AG09319 (cell line): Measurements from ENCODE around the gene CHSY1.

Experiments
- DNase-seq: peaks from one replicate; pipeline ENCODE4 v3.0.0-alpha.2; 2010; ENCODE audit warnings: low read depth; ENCODE audit errors: extremely low read depth
- TF ChIP-seq, protein P1 (sequence below): IDR thresholded peaks from 2 replicates; pipeline ENCODE4 v1.5.1; 2011; ENCODE audit warnings: low read depth, mild to moderate bottlenecking, inconsistent platforms, low read length, moderate library complexity

Gene CHSY1

DNA sequence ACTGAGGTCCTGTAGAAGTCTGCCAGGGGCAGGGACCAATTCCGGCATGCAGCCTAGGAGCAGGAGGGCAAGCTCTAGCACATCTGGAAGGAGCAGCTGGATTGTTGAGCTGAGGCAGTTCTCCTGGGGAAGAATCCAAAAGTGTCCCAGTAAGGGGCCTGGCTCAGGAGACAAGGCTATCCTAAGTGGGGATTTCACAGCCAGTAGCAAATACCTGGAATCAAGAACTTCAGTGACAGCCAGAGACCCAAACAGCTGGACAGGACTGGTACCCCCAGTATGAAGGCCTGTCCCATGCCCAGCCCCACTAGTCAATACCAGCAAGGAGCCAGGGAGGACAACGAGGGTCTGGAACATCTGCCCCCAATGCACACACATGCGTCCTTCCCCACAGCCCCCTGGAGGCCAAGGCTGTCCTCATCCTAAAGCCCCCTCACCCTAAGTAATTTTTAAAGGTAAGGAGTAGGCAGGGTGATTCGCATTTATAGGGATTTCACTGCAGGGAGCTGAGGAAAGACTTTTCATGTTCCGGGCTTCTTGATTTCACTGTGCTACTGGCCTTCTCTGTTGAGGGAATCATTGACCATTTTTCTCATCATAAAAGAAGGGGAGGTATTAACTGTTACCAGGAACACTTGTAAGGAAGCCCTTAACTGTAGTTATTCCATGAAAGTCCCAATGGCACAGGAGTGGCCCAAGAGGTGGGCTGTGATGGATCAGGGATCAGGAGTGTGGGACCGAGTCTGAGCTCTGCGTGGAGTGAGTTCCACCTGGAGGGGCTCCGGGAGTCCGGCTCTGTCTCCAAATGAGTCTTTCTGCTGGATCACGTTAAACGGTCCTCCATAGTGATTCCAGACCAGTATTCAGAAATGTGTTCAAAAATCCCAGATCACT is 2.6 kb upstream of the CHSY1 start:
- TF ChIP-seq, protein P1, sequence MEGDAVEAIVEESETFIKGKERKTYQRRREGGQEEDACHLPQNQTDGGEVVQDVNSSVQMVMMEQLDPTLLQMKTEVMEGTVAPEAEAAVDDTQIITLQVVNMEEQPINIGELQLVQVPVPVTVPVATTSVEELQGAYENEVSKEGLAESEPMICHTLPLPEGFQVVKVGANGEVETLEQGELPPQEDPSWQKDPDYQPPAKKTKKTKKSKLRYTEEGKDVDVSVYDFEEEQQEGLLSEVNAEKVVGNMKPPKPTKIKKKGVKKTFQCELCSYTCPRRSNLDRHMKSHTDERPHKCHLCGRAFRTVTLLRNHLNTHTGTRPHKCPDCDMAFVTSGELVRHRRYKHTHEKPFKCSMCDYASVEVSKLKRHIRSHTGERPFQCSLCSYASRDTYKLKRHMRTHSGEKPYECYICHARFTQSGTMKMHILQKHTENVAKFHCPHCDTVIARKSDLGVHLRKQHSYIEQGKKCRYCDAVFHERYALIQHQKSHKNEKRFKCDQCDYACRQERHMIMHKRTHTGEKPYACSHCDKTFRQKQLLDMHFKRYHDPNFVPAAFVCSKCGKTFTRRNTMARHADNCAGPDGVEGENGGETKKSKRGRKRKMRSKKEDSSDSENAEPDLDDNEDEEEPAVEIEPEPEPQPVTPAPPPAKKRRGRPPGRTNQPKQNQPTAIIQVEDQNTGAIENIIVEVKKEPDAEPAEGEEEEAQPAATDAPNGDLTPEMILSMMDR = no peak
- no peak for DNase-seq

DNA sequence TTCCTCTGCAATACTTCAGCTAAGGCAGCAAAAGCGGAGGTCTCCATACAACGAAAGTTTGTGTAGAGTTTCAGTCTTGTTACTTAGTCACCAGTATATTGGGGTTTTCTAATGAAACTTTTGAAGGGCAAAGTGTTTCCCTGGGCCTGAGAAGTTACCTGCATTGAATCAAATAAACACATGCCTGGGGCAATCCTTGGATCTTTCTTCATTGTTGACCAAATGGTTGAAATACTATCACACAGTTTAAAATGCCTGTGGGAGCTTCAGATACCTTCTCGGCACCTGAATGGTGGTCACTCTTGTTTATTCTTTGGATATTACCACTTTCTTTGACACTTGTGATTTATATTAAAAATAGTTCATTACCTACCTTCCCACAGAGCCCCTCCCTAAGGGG is 988 bp upstream of the CHSY1 start:
- no peak for DNase-seq
- TF ChIP-seq, protein P1 = no peak

DNA sequence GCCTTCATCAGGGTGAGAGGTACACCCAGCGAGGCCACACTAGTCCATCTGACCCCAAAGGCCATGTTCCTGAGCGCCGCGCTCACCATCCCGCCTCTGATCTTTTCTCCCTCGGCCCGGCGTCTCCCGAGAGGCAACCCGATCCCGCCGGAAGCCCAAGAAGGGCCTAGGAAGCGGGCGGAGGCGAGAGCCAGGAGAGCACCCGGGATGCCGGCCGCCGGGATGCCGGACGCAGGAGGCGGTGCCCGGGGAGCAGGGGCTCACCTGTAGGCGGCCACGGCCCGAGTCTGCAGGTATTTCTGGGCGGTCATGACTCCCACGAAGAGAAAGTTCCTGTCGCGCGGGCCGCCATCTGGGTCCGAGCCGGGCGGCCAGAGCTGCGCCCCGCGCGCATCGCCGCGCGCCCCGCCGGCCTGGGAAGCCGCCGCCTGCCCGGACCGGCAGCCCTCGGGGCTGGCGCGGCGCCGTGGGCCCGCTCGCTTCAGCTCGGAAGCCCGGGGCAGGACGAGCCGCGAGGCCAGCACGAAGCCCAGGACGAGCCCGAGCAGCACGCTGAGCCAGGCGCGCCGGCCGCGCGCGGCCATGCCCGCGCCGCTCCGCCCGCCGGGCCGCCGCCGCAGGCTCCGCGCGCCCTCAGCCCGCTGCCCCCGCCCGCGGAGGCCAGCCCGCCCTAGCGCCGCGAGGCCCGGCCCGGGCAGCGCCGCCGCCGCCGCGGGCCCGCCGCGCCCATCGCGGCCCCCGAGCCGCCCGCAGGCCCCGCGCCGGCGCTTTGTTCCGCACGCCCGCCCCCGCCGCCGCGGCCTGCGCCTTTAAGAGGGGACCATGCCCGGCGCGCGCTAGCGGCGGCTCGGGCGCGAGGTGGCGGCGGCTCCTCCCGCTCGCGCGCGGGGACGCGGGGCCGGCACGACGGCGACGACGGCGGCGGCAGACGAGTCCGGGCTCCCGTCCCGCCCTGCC is 697 bp downstream of the CHSY1 start:
- no peak for DNase-seq
- TF ChIP-seq, protein P1 = no peak

DNA sequence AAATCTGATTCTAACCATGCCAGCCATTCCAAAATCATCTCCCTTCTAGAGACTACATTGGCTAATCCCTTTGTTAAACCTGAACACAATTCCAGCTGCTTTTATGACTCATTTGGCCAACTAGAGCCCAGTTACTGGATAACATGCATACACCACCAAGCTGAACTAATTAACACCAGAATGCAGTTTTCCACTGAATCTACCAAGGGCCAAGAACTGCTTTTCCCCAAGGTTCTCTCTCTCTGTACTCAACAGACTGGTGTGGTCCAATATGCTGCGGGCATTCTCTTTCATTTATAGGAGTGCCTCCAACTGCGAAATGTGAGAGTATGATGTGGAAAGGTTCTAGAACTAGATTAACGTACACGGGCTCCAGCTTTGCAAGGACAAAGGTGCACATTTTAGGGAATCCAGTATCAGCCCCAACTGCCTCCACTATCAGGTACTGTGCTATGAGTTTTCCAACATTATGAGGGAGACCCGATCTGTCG is 1.5 kb downstream of the CHSY1 start:
- TF ChIP-seq, protein P1 = no peak
- peak; percentile 74 for DNase-seq

DNA sequence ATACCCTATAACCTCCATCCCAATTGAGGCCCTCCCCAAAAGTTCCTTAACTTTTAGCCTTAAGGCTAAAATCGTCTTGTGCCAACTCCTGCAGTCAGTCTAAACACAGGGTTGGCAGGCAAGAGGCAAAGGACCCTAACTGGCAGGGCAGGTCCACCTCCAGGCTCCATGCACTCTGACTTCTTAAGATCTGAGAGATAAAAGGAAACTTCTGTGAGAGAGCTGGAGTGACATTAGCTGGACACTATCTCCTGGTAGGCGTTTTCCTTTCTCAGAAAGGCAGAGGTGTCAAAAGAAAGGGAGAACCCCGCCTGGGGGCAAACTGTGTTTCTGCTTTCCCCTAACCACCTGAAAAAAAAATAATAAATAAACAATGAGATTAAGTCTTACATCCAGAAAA is 3.6 kb downstream of the CHSY1 start:
- no peak for DNase-seq
- TF ChIP-seq, protein P1 = no peak

DNA sequence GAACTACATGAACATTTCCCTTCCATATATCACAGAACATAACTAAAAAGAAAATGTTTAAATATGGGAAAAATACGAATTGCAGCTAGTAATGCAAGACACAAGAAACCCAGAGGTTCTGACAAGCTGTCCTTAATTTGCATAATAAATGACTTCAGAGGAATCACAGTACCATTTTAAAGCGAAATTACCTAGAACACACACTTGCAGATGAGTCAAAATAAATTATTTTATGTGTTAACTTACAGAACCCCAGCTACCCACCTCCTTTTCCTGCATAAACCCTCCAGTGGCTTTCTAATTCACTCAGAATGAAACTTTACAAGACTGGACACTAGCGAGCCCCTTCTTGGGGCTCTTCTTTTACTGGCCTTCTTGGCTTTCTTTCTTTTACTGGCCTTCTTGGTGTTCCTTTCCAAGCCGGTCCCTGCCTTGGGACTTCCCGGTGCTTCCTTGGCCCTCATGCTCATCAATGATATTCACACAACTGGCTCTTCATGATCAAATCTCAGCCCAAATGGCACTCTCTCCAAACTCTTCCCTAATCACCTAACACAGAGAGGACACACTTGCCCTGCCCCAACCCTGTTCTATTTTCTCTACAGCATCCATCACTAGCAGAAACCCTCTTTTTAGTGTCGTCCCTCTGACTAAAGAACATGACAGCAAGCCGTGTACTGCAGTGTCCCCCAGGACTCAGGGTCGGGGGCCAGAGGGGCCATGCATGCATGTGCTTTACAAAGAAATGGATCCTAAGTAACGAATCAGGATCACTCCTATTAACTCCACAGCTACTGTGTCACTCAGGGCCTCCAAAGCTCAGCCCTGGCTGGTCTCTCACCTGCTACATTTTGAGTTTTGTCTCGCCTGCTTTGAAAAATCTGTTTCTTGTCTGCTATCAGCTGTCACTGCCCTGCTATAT is 4.8 kb downstream of the CHSY1 start:
- TF ChIP-seq, protein P1 = no peak
- DNase-seq = no peak
